GM10266 (cell line): ENCODE measurements around the gene MUC5AC.
"Not testable (repeated sequence)": the region's sequence is repeated elsewhere in the genome, so short reads cannot be mapped to it uniquely, and the experiment has no call there.

Experiments
- DNase-seq: peaks from one replicate; pipeline ENCODE4 v3.0.0; 2012; ENCODE audit errors: extremely low spot score
- CTCF ChIP-seq: IDR thresholded peaks from 2 replicates; pipeline ENCODE4 v1.5.1; 2012; ENCODE audit warnings: mild to moderate bottlenecking, low read depth; ENCODE audit not compliant: control insufficient read depth, insufficient read depth; ENCODE audit errors: missing control alignments

The MUC5AC gene

DNA sequence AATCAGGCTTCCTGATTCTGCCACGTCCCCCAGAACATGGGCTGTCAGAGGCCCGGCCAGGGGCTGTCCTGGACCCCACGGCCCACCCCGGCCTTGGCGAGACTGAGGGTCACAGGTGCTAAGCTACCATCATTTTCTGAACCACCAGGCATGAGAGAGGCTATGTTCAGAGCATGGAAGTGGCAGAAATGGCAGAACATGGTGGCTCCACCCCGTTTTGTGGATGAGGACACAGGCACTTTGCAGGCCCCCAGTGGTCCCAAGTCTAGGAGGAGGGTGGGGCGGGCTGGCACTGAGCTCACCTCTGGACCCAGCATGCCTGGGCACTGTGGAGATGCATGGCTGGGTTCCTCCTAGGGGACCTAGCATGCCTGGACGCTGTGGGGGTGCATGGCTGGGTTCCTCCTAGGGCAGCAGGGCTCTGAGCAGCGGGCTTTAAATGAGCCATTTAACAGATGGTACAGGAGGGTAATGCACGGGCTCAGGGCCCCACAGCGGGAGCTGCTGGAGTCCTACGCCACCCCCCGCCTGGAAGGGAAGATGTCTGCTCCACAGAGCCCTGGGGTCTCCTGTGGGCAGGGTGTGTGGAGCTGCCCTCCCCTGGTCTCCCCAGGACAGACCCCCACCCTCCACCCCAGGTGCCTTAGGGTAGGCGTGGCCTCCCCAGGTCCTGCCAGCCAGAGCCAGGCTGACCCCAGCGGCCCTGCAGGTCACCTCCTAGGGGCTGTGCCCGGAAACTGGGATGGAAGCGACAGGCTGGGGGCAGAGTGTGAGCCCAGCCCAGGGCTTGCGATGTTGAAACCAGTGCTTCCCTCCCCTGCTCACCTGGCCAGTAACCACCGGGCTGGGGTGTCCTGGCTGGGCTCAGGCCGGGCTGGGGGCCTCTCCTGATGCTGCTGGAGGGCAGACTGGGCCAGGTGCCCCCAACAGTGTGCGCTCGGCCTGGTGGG is 6.1 kb upstream of the MUC5AC start:
- DNase-seq: no peak

DNA sequence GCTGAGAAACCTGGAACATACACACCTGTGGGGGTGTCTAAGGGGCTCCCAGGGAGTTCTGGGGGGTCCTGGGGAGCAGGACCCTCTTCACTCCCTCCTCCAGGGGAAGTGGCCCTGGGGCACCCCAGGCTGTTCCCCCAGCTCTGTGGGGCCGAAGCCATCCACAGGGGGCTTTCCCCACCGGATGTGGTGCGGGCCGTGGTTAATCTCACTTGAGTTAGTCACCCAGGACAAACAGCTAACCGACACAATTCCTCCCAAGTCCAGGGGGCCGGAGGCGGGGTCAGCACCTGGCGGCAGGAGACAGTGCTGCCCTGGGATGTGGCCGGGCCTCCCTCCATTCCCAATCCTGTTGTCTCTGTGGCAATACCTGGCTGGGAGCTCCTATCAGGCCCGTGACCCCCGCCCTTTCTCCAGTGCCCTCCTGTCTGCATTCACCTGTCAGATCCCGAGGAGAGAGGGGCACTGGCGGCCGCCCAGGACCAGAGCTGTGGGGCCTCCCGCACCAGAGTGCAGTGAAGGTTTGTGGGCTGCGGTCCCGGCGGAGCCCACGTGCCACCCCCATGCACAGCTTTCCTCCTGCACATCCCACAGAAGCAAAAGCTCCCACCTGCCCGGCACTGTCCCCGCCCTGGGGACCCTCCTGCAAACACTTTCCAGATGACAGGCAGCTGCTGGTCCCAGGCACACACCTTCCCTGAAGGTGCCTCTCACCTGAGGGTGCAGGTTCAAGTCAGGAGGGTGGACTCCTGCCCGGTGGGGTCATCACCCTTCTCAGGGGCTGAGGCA is 5.2 kb upstream of the MUC5AC start:
- TF ChIP-seq CTCF: no peak
- peak; percentile 38 for DNase-seq

More for the DNA sequence above, 6.1 kb upstream of the MUC5AC start:
- TF ChIP-seq CTCF: no peak

- no peak for DNase-seq
- no peak for TF ChIP-seq CTCF
Measured at GRCh38 chr11:1153105-1153950, 4.4 kb upstream of the MUC5AC start.

GRCh38 chr11:1153951-1154493 is 3.7 kb upstream of the MUC5AC start:
- TF ChIP-seq CTCF: no peak
- DNase-seq: peak; percentile 22

DNA sequence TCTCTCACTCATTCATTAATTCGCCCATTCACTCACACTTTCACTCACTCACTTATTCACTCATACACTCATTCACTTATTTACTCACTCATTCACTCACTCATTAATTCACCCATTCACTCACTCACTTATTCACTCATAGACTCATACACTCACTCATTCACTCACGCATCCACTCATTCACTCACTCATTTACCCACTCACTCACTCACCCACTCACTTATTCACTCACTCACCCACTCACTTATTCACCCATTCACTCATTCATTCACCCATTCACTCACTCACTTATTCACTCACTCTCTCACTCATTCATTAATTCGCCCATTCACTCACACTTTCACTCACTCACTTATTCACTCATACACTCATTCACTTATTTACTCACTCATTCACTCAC is 3.1 kb upstream of the MUC5AC start:
- DNase-seq: not testable (repeated sequence)

DNA sequence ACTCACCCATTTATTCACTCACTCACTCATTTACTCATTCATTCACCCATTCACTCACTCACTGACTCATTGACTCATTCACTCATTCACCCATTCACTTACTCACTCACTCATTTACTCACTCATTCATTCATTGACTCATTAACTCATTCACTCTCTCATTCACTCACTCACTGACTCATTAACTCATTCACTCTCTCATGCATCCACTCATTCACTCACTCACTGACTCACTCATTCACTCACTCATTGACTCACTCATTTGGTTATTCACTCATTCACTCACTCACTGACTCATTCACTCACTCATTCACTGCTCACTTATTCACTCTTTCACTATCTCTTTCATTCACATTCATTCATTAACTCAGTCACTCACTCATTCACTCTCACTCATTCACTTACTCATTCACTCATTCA is 2.5 kb upstream of the MUC5AC start:
- DNase-seq: no peak
- no peak for TF ChIP-seq CTCF

GRCh38 chr11:1156506-1157340 is 1.0 kb upstream of the MUC5AC start:
- no peak for TF ChIP-seq CTCF
- DNase-seq: no peak
